Spleen (tissue), 7 donors: Measurements from ENCODE around the gene IQSEC1.

ENCODE experiments used
- POLR2A ChIP-seq, 3 donors: fragments of 450-650 bp; IDR thresholded peaks; one replicate each; pipeline ENCODE4 v1.5.1; 2017; ENCODE audit warnings: antibody characterized with exemption in 3 of 3, mild to moderate bottlenecking in 1 of 3
- TF ChIP-seq, protein P1 (sequence below), 11 experiments: fragments of 200-600 bp in 7 of 11; fragments of 450-650 bp in 4 of 11; sonication (generic) in 4 of 11; IDR thresholded peaks in 8 of 11; conservative IDR thresholded peaks in 3 of 11; 1 replicate in 7 of 11; 2 replicates in 4 of 11; pipeline versions ENCODE4 v1.4.0 to v1.8.0; 2016 to 2021; ENCODE audit warnings: antibody characterized with exemption in 11 of 11, inconsistent platforms in 4 of 11, mild to moderate bottlenecking in 1 of 11
- donor health status: DM: no; HTN: no; CAD: no; lungs with moderate emphysema.
- donor health status: DM: no; HTN: no; CAD: no.
- donor health status: DM: no; HTN: no; CAD: no.

DNA sequence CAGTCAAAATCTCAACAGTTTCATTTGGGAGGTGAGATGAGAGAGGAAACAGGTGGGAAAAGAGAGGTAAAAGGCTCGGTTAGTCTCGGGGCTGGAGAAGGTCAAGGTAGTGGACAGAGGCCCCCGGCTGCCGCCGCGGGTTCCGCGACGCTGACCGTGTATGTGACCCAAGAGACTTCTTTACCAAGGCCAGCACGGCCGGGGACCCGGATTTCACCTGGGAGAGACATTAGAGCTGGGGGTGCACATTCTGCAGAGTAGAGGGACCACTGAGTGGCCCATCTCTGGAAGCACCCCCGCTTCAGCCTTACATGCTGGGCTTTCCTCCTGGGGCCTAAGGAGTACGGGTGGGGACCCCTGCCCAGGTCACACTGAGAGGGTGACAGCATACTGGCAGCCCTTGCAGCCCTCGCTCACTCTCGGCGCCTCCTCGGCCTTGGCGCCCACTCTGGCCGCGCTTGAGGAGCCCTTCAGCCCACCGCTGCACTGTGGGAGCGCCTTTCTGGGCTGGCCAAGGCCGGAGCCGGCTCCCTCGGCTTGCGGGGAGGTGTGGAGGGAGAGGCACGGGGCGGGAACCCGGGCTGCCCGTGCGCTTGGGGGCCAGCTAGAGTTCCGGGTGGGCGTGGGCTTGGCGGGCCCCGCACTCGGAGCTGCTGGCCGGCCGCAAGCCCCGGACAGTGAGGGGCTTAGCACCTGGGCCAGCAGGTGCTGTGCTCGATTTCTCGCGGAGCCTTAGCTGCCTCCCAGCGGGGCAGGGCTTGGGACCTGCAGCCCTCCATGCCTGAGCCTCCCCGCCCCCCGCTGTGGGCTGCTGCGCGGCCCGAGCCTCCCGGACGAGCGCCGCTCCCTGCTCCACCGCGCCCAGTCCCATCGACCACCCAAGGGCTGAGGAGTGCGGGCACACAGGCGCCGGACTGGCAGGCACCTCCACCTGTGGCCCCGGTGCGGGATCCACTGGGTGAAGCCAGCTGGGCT lies 190.6 kb downstream of the IQSEC1 start:
- TF ChIP-seq, protein P1, sequence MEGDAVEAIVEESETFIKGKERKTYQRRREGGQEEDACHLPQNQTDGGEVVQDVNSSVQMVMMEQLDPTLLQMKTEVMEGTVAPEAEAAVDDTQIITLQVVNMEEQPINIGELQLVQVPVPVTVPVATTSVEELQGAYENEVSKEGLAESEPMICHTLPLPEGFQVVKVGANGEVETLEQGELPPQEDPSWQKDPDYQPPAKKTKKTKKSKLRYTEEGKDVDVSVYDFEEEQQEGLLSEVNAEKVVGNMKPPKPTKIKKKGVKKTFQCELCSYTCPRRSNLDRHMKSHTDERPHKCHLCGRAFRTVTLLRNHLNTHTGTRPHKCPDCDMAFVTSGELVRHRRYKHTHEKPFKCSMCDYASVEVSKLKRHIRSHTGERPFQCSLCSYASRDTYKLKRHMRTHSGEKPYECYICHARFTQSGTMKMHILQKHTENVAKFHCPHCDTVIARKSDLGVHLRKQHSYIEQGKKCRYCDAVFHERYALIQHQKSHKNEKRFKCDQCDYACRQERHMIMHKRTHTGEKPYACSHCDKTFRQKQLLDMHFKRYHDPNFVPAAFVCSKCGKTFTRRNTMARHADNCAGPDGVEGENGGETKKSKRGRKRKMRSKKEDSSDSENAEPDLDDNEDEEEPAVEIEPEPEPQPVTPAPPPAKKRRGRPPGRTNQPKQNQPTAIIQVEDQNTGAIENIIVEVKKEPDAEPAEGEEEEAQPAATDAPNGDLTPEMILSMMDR (IDR thresholded peaks at IDR 0.05 in 8 of 11, conservative IDR thresholded peaks at IDR 0.05 in 3 of 11) = no peak
- no peak for TF ChIP-seq POLR2A (IDR thresholded peaks at IDR 0.05)
